Central memory CD8-positive, alpha-beta T cell (primary cell): ENCODE measurements around the gene TLK1.
"Not testable (repeated sequence)": the region's sequence is repeated elsewhere in the genome, so short reads cannot be mapped to it uniquely, and the experiment has no call there.

Source experiments
- ATAC-seq: fragments of 150-1000 bp; cut with Tn5 transposase; replicated peaks from 2 replicates; pipeline ENCODE4 v1.10.0; 2022; ENCODE audit warnings: mild to moderate bottlenecking, moderate FRiP score, moderate number of reproducible peaks; ENCODE audit not compliant: poor library complexity, severe bottlenecking; ENCODE audit errors: extremely low read depth
- DNase-seq, 2 donors: peaks; one replicate each; pipeline ENCODE4 v3.0.0; 2021; ENCODE audit warnings: low spot score in 2 of 2
- H3K27ac Mint-ChIP-seq: one replicate; pipeline ENCODE4 v1.8.0; 2022; ENCODE audit warnings: low read depth, mild to moderate bottlenecking, moderate library complexity, mixed read lengths
- H3K27me3 Mint-ChIP-seq: one replicate; pipeline ENCODE4 v1.8.0; 2022; ENCODE audit warnings: mixed read lengths
- H3K36me3 Mint-ChIP-seq: one replicate; pipeline ENCODE4 v1.8.0; 2022; ENCODE audit warnings: mild to moderate bottlenecking, moderate library complexity, mixed read lengths; ENCODE audit not compliant: insufficient read depth
- H3K4me1 Mint-ChIP-seq: one replicate; pipeline ENCODE4 v1.8.0; 2022; ENCODE audit warnings: mixed read lengths
- H3K4me3 Mint-ChIP-seq: one replicate; pipeline ENCODE4 v1.8.0; 2022; ENCODE audit warnings: mild to moderate bottlenecking, moderate library complexity, mixed read lengths
- H3K9me3 Mint-ChIP-seq: one replicate; pipeline ENCODE4 v1.8.0; 2022; ENCODE audit warnings: mixed read lengths

The TLK1 gene

DNA sequence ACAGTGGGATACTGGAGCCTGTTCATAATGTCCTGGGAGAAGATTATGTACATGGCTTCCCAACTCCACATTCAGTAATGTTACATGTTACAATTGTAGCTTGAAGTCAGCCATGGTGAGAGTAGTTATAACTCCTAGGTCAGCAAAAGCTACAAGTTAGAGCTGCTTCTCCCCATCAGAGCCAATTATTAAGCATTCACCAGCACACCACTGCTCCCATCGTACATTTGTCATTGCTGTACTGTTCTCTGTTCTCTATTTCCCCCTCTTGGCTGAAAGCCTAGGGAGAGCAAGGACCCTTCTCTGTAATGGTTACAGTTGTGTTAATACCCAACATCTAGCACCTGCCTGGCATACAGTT lies 5.3 kb upstream of the TLK1 start:
- Mint-ChIP-seq H3K4me3 (no peak overlapping the region), H3K27ac (no peak overlapping the region), H3K4me1 (peaks cover 16% of the 10 kb centered on the region), H3K9me3 (no peaks in the 10 kb centered on the region), H3K27me3 (peaks cover 10% of the 10 kb centered on the region), H3K36me3 (no peaks in the 10 kb centered on the region)
- DNase-seq (no peak), ATAC-seq (no peak)

DNA sequence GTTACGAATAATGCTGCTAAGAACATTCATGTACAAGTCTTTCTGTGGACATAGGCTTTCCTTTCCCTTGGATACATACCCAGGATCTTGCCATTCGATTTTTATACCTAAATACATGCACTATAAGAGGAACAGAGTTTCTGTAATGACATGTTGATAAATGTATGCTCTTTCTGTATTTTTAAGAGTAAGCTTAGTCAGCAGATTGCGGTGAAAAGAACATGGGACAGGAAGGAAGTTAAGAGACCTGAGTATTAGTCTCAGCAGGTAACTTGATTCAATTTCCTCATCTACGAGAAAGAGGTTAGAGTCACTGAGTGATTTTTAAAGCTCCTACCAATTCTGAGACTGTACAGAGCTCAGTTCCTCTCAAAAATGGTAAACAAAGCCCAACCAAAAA lies 2.6 kb upstream of the TLK1 start:
- DNase-seq: no peak
- H3K36me3 Mint-ChIP-seq: peaks cover 9% of the 10 kb centered on the region
- H3K9me3 Mint-ChIP-seq: no peaks in the 10 kb centered on the region
- peaks cover 10% of the 10 kb centered on the region for H3K27me3 Mint-ChIP-seq
- H3K4me1 Mint-ChIP-seq: peaks cover 31% of the 10 kb centered on the region
- H3K27ac Mint-ChIP-seq: no peak overlapping the region
- peak overlapping the region; percentile 50 for H3K4me3 Mint-ChIP-seq
- ATAC-seq: no peak

DNA sequence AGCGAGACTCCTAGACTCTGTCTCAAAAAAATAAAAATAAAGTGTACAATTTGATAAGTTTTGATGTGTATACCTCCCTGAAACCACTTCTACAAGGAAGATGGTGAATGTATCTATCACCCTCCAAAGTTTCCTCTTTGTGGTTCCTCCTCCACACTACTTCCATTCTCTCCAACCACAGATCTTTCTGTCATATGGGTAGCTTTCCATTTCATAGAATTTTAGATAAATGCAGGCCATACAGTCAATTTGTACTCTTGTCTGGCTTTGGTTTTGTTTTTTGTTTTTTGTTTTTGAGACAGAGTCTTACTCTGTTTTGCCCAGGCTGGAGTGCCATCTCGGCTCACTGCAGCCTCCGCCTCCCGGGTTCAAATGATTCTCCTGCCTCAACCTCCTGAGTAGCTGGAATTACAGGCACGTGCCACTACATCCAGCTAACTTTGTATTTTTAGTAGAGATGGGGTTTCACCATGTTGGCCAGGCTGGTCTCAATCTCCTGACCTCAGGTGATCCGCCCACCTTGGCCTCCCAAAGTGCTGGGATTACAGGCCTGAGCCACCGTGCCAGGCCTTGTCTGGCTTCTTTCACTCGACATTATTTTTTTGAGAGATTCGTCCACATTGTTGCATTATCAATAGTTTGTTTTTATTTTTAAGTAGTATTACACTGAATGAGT lies 2.0 kb upstream of the TLK1 start:
- peaks cover 34% of the 10 kb centered on the region for H3K4me1 Mint-ChIP-seq
- ATAC-seq: not testable (repeated sequence)

DNA sequence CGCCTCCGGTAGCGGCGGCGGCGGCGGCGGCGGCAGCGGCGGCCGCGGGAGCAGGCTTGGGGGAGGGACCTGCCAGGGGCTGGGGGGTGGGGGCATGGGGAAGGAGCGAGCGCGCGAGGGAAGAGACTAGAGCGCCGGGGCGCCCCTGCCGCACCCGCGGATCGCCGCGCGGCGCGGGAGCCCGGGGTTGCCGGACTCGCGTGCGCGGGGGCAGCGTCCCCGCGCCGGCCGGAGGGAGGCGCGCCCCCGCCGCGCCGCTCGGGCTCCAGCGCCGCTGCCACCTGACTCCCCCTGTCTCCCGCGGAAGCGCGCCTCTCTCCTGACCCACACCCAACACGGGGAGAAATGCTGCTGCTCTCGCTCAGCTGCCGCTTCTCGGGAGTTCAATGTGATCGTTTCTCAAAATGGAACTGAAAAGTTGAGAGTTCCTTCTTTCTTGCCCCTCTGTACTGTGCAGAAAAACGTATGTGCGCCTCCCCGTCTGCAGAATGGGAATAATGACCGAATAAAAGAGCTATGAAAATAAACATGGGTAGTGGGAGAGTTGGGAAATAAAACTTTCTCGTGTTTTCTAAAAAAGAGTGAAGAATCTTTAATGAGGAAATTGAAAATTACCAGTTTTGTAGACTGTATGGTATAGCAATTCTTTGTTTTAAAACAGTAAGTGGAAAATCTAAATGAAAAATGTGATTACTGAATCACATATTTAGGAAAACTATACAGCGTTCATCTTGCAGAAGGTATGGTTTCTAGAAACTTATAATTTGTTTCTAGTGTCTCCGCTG lies 455 bp upstream of the TLK1 start:
- H3K4me1 Mint-ChIP-seq: peaks cover 47% of the 10 kb centered on the region
- H3K9me3 Mint-ChIP-seq: no peaks in the 10 kb centered on the region
- H3K27ac Mint-ChIP-seq: peak overlapping the region; percentile 86
- ATAC-seq (peak; percentile 26), DNase-seq (peak; percentile 24 to 28)
- H3K27me3 Mint-ChIP-seq: no peaks in the 10 kb centered on the region
- peak overlapping the region; percentile 97 for H3K4me3 Mint-ChIP-seq
- H3K36me3 Mint-ChIP-seq: peaks cover 9% of the 10 kb centered on the region

More for the DNA sequence above, 2.0 kb upstream of the TLK1 start:
- H3K9me3 Mint-ChIP-seq, DNase-seq, H3K27ac Mint-ChIP-seq, H3K36me3 Mint-ChIP-seq, H3K27me3 Mint-ChIP-seq: not testable (repeated sequence)
- peak overlapping the region; percentile 50 for H3K4me3 Mint-ChIP-seq

DNA sequence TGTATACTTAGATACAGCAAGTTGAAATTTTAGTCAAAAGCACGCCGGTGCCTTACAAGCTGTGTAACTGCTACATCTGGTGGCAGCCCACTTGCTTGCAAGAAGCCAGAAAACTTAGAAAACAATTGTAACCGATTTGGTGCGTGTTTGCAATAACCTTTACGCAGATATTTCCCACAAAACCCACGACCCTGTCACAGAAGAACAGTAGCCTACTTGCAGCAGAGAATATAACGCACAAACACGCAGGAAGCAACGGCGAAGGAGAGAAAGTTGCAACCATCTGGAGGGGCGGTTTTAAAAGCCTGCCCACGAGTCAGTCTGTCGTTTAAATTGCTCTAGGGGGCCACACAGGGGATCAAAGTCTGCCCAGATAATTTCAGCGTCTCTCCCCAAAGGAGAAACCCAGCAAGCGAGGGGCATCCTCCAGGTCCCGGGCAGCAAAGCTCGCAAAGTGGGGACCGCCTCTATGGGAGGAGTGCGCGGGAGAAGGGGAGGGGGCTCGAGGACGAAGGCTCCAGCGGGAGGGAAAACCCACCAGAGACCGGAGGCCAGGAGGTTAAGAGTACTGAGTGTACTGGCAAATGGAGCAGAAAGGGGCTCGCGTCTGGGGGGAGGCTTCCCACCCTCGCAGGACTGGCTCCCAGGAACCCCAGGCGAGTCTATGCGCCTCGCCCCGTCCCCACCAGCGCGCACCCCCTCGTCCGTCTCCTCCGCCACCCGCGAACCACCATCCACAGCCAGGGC lies 1.1 kb downstream of the TLK1 start:
- no peaks in the 10 kb centered on the region for H3K9me3 Mint-ChIP-seq
- H3K4me1 Mint-ChIP-seq: peaks cover 63% of the 10 kb centered on the region
- peak overlapping the region; percentile 97 for H3K4me3 Mint-ChIP-seq
- no peaks in the 10 kb centered on the region for H3K27me3 Mint-ChIP-seq
- peaks cover 9% of the 10 kb centered on the region for H3K36me3 Mint-ChIP-seq
- ATAC-seq (peak; percentile 40), DNase-seq (peak; percentile 33 to 59)
- H3K27ac Mint-ChIP-seq: peak overlapping the region; percentile 94

DNA sequence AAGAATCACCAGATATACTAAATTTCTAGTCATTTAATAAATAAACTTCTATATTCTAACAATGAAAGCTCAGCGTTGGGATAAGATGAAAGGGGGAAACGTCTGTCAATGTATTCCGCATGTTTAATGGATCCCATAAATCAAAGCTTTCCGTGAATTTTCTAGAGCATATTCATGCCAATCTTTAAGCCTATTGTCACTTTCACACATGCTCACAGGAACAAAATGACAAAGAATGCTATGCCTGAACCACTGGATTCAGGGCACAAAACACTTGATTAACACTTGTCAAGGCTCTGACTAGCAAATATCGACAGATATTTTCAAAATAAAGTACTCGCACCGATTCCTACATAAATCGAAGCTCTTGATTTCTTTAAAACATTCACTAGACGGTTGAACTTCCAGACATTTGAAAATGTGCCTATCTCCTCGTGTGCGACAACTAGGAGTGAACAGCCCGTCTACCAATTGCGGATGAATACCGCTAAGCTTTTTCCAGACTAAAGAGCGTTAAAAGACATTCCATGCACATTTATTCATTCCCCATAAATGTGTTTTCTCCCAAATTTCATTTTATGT lies 1.8 kb downstream of the TLK1 start:
- DNase-seq: no peak
- peaks cover 70% of the 10 kb centered on the region for H3K4me1 Mint-ChIP-seq
- no peaks in the 10 kb centered on the region for H3K27me3 Mint-ChIP-seq
- peak overlapping the region; percentile 94 for H3K27ac Mint-ChIP-seq
- ATAC-seq: no peak
- peak overlapping the region; percentile 97 for H3K4me3 Mint-ChIP-seq
- no peaks in the 10 kb centered on the region for H3K9me3 Mint-ChIP-seq
- H3K36me3 Mint-ChIP-seq: peaks cover 9% of the 10 kb centered on the region

DNA sequence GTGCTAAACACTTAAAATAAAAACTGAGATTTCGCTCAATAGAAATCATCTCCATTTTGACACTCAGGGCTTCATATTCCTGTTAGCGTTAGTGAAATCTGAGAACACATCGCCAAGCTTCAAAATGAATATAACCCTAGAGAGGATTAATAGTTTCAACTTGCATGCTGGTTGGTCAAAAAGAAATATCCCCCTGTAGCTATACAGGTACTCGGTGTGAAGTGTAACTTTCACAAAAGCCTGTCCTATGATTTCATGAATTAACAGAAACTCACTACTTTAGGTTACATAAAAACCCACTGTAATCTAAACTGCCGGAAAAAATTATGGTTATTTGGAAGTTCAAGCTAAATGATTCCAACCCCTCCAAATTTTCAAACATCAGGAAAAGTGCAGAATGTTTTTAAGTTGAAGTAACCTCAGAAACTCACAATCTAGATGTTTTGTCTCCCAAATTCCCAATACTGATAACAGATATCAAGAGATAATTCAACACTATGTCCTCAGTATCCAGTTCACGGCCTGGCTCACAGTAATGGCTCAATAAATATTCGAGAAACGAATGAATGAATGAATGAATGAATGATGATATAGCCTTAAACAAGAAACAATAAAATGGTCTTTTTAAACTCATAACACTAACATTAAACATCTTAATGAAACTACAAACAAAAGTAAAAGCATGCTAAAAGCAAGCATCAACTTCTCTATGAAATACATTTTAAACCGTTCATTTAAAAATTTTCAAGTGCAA lies 2.5 kb downstream of the TLK1 start:
- Mint-ChIP-seq H3K9me3 (no peaks in the 10 kb centered on the region), H3K4me3 (peak overlapping the region; percentile 97), H3K27ac (no peak overlapping the region), H3K27me3 (no peaks in the 10 kb centered on the region), H3K4me1 (peaks cover 73% of the 10 kb centered on the region), H3K36me3 (peaks cover 9% of the 10 kb centered on the region)
- ATAC-seq: no peak
- no peak for DNase-seq

DNA sequence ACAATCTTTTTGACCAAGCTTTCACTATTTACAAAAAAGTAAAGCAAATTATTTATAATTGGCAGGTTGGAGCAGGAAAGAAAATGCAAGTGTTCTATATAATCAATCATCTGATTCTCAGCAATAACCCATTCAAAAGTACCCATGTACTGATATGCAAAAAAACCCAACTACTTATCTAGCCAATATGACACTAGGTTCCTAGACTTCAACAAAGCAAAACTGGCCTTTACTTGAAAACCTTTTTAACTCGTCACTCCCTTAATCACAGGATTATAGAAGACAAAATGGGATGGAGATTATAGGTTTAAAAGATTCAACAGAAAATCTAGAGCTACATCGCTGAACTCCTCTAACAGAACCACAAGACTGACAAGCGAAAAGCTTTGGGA lies 3.6 kb downstream of the TLK1 start:
- ATAC-seq (no peak), DNase-seq (no peak)
- H3K27ac Mint-ChIP-seq: no peak overlapping the region
- H3K4me1 Mint-ChIP-seq: peaks cover 74% of the 10 kb centered on the region
- no peaks in the 10 kb centered on the region for H3K27me3 Mint-ChIP-seq
- H3K36me3 Mint-ChIP-seq: peaks cover 9% of the 10 kb centered on the region
- H3K9me3 Mint-ChIP-seq: no peaks in the 10 kb centered on the region
- no peak overlapping the region for H3K4me3 Mint-ChIP-seq

DNA sequence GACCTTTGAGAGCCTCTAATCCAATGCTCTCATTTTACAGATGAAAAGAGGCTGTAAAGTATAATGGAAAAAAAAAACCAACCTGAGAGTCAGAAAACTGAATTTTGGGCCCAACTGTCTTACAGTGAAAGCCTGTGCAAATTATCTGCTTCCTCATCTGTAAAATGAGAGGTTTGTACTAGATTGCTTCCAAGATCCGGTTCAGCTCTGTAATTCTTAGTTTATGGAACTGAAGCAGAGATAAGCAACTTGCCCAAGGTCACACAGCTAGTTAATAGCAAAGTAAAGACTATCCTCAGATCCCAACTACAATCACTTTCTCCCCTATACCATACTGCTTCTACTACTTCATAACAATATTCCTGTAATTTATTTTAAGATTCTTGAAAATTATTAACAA lies 6.3 kb downstream of the TLK1 start:
- ATAC-seq (no peak), DNase-seq (no peak)
- H3K27me3 Mint-ChIP-seq: no peaks in the 10 kb centered on the region
- H3K4me1 Mint-ChIP-seq: peaks cover 75% of the 10 kb centered on the region
- peaks cover 5% of the 10 kb centered on the region for H3K36me3 Mint-ChIP-seq
- no peak overlapping the region for H3K4me3 Mint-ChIP-seq
- no peaks in the 10 kb centered on the region for H3K9me3 Mint-ChIP-seq
- no peak overlapping the region for H3K27ac Mint-ChIP-seq

DNA sequence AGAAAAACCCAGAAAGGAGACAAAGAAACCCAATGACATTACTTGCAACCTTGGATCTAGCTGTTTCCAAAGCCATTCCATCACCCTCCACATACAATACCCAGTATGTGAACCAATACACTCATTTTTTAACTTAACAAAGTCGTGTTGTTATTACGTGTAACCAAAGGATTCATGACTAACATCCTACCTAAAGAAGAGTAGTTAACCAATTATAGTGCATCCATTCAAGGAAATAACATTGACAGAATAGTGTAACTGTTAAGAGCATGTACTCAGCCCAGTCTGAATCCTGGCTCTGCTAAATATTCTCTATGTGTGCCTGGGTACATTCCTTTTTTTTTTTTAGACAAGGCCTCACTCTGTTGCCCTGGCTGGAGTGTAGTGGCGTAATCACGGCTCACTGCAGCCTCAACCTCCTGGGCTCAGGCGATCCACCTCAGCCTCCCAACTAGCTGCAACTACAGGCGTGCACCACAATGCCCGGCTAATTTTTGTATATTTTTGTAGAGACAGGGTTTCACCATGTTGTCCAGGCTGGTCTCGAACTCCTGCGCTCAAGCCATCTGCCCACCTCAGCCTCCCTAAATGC lies 9.9 kb downstream of the TLK1 start:
- Mint-ChIP-seq H3K27ac (no peak overlapping the region), H3K9me3 (no peaks in the 10 kb centered on the region), H3K4me3 (no peak overlapping the region), H3K4me1 (peaks cover 71% of the 10 kb centered on the region), H3K36me3 (peaks cover 5% of the 10 kb centered on the region), H3K27me3 (no peaks in the 10 kb centered on the region)
- no peak for ATAC-seq
- DNase-seq: no peak

DNA sequence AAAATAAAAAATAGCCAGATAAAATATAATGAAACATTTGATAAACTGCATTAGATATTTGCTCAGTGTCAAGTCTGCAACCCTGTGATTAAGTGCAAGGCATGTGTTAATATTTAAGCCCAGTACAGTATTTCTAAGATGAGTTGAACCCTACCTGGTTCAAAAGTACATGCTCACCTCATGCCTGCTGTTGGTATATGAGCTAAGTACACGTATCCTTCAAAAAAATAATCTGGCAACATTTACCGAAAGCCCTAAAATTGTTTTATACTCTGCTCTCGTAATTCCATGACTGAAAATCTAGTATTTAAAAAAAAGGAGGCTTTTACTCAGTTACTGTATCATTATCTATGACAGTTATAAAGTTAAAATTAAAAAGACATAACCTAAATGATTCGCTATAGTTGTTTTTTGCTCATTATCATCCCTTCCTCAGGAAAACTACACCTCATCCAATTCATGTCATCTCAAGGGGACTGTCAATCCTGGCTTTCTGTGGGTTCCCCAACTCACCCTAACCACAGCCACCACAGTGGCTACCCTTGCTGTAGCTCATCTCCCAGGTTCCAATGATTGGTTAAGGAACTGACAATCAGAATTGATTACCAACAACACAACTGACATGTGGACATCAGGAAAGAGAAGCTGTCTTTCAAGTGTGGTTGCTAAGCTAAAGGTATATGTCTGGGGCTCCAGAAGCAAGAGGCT lies 10.6 kb downstream of the TLK1 start:
- ATAC-seq (no peak), DNase-seq (no peak)
- Mint-ChIP-seq H3K4me1 (peaks cover 69% of the 10 kb centered on the region), H3K4me3 (no peak overlapping the region), H3K9me3 (no peaks in the 10 kb centered on the region), H3K27ac (peak overlapping the region; percentile 39), H3K27me3 (no peaks in the 10 kb centered on the region), H3K36me3 (peaks cover 5% of the 10 kb centered on the region)
